GM12864 (cell line): Measurements from ENCODE around the gene ANKRD45.
"Not testable (repeated sequence)": the region's sequence is repeated elsewhere in the genome, so short reads cannot be mapped to it uniquely, and the experiment has no call there.

Experiments
- DNase-seq: peaks from one replicate; pipeline ENCODE4 v3.0.0-alpha.2; 2011; ENCODE audit warnings: low read depth
- H3K4me3 ChIP-seq: 2 replicates; pipeline ENCODE4 v1.5.1; 2011; ENCODE audit warnings: mild to moderate bottlenecking, low read depth, low read length, control low read depth
- TF ChIP-seq, protein P1 (sequence below): IDR thresholded peaks from 2 replicates; pipeline ENCODE4 v1.5.1; 2011; ENCODE audit warnings: low read depth, mild to moderate bottlenecking, moderate library complexity, low read length, control low read depth, inconsistent platforms; ENCODE audit errors: missing control alignments

The ANKRD45 gene

DNA sequence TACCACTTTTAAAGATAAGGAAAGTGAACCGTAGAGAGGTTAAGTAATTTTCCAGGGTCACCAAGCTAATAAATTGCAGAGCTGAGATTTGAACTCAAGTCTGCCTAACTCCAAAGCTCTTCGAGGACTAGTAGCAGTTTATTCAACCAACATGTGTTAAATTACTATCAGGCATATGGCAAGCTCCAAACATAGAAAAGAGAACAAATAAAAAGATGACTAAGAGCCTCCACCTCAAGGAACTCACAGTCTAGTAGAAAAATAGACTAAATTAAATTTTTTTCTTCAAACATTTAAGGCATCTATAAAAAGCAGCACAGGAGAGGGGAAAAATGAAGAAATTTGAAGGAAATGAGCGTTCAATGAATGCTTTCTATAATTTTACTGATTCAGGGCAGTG, 89.0 kb downstream of the ANKRD45 start:
- no peak for DNase-seq
- TF ChIP-seq, protein P1, sequence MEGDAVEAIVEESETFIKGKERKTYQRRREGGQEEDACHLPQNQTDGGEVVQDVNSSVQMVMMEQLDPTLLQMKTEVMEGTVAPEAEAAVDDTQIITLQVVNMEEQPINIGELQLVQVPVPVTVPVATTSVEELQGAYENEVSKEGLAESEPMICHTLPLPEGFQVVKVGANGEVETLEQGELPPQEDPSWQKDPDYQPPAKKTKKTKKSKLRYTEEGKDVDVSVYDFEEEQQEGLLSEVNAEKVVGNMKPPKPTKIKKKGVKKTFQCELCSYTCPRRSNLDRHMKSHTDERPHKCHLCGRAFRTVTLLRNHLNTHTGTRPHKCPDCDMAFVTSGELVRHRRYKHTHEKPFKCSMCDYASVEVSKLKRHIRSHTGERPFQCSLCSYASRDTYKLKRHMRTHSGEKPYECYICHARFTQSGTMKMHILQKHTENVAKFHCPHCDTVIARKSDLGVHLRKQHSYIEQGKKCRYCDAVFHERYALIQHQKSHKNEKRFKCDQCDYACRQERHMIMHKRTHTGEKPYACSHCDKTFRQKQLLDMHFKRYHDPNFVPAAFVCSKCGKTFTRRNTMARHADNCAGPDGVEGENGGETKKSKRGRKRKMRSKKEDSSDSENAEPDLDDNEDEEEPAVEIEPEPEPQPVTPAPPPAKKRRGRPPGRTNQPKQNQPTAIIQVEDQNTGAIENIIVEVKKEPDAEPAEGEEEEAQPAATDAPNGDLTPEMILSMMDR, result no peak
- no peak overlapping the region for H3K4me3 ChIP-seq

DNA sequence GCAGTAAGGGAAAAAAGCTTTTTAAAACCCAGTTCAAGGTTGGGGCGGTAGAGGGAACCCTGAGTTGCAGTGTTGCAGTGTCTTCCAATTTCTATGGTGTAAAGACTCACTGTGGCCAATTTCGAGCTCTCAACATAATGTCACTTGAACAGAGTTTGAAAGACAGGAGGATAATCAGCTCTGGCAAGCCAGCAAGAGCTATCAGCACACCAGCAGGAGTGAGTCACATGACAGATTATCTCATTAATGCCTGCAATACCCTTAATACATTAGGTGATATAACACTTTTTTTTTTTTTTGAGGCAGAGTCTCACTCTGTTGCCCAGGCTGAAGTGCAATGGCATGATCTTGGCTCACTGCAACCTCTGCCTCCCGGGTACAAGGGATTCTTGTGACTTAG, 89.6 kb downstream of the ANKRD45 start:
- DNase-seq, result no peak

DNA sequence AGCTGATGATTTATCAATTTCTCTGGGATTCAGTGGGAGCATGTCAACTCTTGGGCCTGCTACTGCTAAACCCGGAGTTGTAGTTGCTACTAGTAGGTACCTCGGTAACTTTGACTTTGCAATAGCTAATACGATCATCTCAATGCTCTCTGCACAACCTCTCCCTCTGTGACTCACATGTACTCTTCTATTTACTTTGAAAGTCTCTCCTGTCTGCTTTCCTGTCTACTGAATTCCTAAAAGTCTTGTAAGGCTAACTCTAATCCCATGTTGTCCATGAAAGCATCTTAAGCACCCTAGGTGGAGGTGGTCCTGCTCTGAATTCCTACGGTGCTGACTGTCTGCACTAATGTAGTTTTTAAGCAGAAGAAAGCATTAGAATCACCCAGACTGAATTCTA, 96.1 kb downstream of the ANKRD45 start:
- no peak for DNase-seq
- TF ChIP-seq, protein P1, result no peak
- no peak overlapping the region for H3K4me3 ChIP-seq

More for the DNA sequence above, 89.6 kb downstream of the ANKRD45 start:
- H3K4me3 ChIP-seq, result no peak overlapping the region
- TF ChIP-seq, protein P1, result no peak

DNA sequence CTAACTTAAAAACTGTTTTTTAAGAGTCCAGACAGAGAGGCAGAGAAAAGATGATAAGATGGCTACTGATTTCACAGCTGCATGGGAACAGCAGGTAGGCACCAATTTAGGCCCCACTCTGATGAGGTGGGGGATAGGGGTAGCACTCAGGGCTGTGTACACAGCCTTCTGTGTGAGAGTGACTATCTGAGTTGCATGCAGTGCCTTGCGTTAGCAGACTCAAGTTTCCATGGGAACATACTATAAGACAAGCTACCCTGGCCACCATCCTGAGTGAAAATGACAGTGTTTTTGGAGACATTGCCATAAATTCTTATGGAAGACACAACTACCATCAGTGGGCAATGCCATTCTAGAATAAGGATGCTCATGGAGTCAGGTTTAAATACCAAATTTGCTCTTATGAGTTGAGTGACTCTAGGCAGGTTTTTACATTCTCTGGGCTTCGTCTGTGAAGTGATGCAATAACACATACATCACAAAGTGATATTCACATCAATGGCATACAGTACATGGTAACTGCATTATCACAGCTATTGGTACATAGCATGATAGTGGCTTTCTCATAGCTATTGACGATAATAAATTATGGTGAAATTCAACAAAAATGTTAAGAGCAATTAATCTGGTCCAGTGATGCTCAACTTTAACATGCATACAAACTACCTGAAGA, 97.3 kb downstream of the ANKRD45 start:
- no peak for DNase-seq
- TF ChIP-seq, protein P1, result no peak
- H3K4me3 ChIP-seq, result no peak overlapping the region

DNA sequence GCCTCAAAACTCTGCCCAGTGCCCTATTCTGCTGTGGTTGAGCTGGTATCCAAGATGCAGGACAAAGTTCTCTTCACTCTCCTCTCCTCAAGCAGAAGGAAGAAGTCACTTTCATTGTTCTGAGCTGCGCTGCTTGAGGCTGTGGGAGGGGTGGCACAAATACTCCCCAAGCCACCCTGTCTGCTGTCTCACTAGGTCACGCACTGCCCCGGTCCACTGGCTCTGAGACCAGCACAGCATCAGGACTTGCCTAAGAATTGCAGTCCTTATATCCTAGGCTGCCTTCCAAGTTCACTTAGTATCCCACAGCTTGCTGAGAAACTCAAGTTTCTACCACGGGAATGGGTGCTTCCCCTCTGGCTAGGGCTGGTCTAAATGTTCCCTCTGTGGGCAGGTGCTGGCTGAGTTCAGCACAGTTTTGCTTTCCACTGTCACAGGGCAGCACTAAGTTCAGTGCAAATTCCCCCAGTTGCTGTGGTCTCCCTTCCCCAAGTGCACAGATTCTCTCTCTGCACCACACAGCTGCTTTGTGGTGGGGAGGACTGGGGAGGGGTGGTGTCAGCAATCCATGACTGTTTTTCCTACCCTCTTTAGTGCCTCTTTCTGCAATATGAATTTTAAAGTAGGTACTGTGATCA, 99.2 kb downstream of the ANKRD45 start:
- H3K4me3 ChIP-seq, result no peak overlapping the region
- TF ChIP-seq, protein P1, result no peak

DNA sequence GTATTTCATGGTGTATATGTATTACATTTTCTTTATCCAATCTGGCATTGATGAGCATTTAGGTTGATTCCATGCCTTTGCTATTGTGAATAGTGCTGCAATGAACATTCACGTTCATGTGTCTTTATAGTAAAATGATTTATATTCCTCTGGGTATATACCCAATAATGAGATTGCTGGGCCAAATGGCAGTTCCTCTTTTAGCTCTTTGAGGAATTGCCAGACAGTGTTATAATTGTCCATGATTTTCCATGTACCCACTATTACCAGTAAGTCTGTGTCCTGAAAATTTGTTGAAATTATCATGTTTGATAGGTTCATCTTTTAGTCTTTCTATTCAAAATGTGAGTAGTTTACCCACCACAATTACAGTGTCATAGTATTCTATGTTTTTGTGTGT, 101.2 kb downstream of the ANKRD45 start:
- TF ChIP-seq, protein P1, result no peak
- H3K4me3 ChIP-seq, result no peak overlapping the region
- DNase-seq, result no peak

More for the DNA sequence above, 99.2 kb downstream of the ANKRD45 start:
- no peak for DNase-seq

DNA sequence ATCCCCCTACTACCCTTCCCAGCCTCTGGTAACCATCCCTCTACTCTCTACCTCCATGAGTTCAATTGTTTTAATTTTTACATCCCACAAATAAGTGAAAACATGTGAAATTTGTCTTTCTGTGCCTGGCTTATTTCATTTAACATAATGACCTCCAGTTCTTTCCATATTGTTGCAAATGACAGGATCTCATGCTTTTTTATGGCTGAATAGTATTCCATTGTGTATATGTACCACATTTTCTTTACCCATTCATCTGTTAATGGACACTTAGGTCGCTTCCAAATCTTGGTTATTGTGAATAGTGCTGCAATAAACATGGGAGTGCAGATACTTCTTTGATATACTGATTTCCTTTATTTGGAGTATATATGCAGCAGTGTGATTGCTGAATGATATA, 105.8 kb downstream of the ANKRD45 start:
- H3K4me3 ChIP-seq, DNase-seq: not testable (repeated sequence)
